HepG2 (cell line): ENCODE results near the gene CYP2W1. TPM values are rescaled to one million over a fixed set of nuclear protein-coding genes. Genes with fewer than 3 reads are reported as not detected.

Experiments used
- ATAC-seq: fragments of 200-7000 bp; cut with Tn5 transposase; 3 replicates; pipeline ENCODE4 v1.9.1; 2020; ENCODE audit warnings: mild to moderate bottlenecking, moderate library complexity
- BruUV-seq: library from RNA; stranded (reverse); fragments of 400-500 nt; replicated peaks from 2 replicates; lab custom pipeline; 2021; lab: Mats Ljungman, UMichigan
- CTCF ChIA-PET: fragments of 300-600 bp; formaldehyde crosslinking; extraction: SDS; loops from one replicate; lab custom pipeline; 2021; ENCODE audit warnings: low total read pairs, inconsistent platforms, low intra/inter-chr PET ratio; lab: Yijun Ruan, JAX
- POLR2A ChIA-PET: fragments of 350-600 bp; sonication (Branson Sonifier 250); formaldehyde crosslinking; loops from one replicate; lab custom pipeline; 2020; ENCODE audit warnings: antibody characterized with exemption, inconsistent platforms; lab: Yijun Ruan, JAX
- DNase-seq: peaks from one replicate; pipeline ENCODE4 v3.0.0-alpha.2; 2015; ENCODE audit warnings: low spot score
- FAIRE-seq: peaks from 3 replicates; lab custom pipeline; 2011; peaks lifted over from hg19 to GRCh38; lab: Jason Lieb, UNC
- H2AFZ ChIP-seq: one replicate; pipeline ENCODE4 v1.6.1; 2011; ENCODE audit warnings: low read length, inconsistent platforms
- H3K27ac ChIP-seq: fragments of 300-600 bp; 3 replicates; pipeline ENCODE4 v1.8.0; 2011; ENCODE audit warnings: mixed run types, mild to moderate bottlenecking, mixed read lengths, low read length, inconsistent platforms; ENCODE audit not compliant: insufficient read depth; ENCODE audit errors: extremely low read length
- H3K27me3 ChIP-seq, 2 experiments: fragments of 200-600 bp in 1 of 2; 2 replicates in 1 of 2; 3 replicates in 1 of 2; pipeline versions ENCODE4 v1.6.0 to v1.8.0; 2011; ENCODE audit warnings: low read length in 2 of 2, mild to moderate bottlenecking in 2 of 2, moderate library complexity in 2 of 2, inconsistent platforms in 1 of 2; ENCODE audit not compliant: insufficient read depth in 2 of 2, control insufficient read depth in 1 of 2
- H3K36me3 ChIP-seq, 2 experiments: fragments of 200-600 bp in 1 of 2; replicated peaks in 1 of 2; 2 replicates in 1 of 2; 3 replicates in 1 of 2; pipeline versions ENCODE4 v1.5.1 to v1.8.0; 2011; ENCODE audit warnings: low read length in 2 of 2, inconsistent platforms in 1 of 2; ENCODE audit not compliant: insufficient read depth in 2 of 2, control insufficient read depth in 1 of 2
- H3K4me1 ChIP-seq: 2 replicates; pipeline ENCODE4 v1.5.1; 2012; ENCODE audit warnings: low read length, inconsistent platforms; ENCODE audit not compliant: insufficient read depth
- H3K4me2 ChIP-seq: 2 replicates; pipeline ENCODE4 v1.6.0; 2011; ENCODE audit warnings: low read depth, low read length, inconsistent platforms
- H3K4me3 ChIP-seq, 3 experiments: fragments of 200-600 bp in 1 of 3; sonication (generic), shearing (Covaris generic) in 1 of 3; replicated peaks in 1 of 3; 2 replicates each; pipeline ENCODE4 v1.5.1; 2011 to 2016; ENCODE audit warnings: low read length in 3 of 3, inconsistent platforms in 2 of 3, low read depth in 2 of 3, mild to moderate bottlenecking in 2 of 3, control low read depth in 1 of 3, mixed read lengths in 1 of 3; ENCODE audit not compliant: insufficient read depth in 1 of 3
- H3K79me2 ChIP-seq: one replicate; pipeline ENCODE4 v1.6.1; 2011; ENCODE audit warnings: low read length, inconsistent platforms; ENCODE audit not compliant: insufficient read depth
- H3K9ac ChIP-seq: 2 replicates; pipeline ENCODE4 v1.6.0; 2011; ENCODE audit warnings: mild to moderate bottlenecking, low read depth, low read length, inconsistent platforms; ENCODE audit not compliant: insufficient read depth
- H3K9me3 ChIP-seq: 2 replicates; pipeline ENCODE4 v1.5.1; 2012; ENCODE audit warnings: mild to moderate bottlenecking, low read length
- H4K20me1 ChIP-seq: 2 replicates; pipeline ENCODE4 v1.6.0; 2011; ENCODE audit warnings: inconsistent platforms, mild to moderate bottlenecking, low read length, moderate library complexity; ENCODE audit not compliant: insufficient read depth
- AGO1 ChIP-seq: fragments of 200-400 bp; formaldehyde crosslinking; IDR thresholded peaks from 2 replicates; pipeline ENCODE4 v1.6.1; 2017; ENCODE audit warnings: mild to moderate bottlenecking, low read depth, low read length, moderate library complexity; ENCODE audit not compliant: poor library complexity, severe bottlenecking
- AGO2 ChIP-seq: fragments of 200-400 bp; formaldehyde crosslinking; optimal IDR thresholded peaks from 2 replicates; pipeline ENCODE3; 2017; ENCODE audit warnings: mild to moderate bottlenecking, low read depth, low read length, moderate library complexity
- CHD2 ChIP-seq: IDR thresholded peaks from 2 replicates; pipeline ENCODE4 v1.6.1; 2011; ENCODE audit warnings: low read depth, low read length, improper control_type of control experiment
- ETS1 ChIP-seq: sonication (generic); formaldehyde crosslinking; IDR thresholded peaks from 2 replicates; pipeline ENCODE4 v1.4.0; 2020; ENCODE audit warnings: missing genetic modification reagents
- GTF3A ChIP-seq: sonication (generic); formaldehyde crosslinking; conservative IDR thresholded peaks from 2 replicates; pipeline ENCODE4 v1.4.0; 2020; ENCODE audit warnings: mild to moderate bottlenecking, missing genetic modification reagents
- HNF4A ChIP-seq: sonication (generic); formaldehyde crosslinking; IDR thresholded peaks from 2 replicates; pipeline ENCODE4 v1.4.0; 2020; ENCODE audit warnings: missing genetic modification reagents
- NR2F6 ChIP-seq, 2 experiments: IDR thresholded peaks; 2 replicates each; pipeline ENCODE4 v1.6.1; 2016; ENCODE audit warnings: antibody characterized with exemption in 1 of 2, mild to moderate bottlenecking in 1 of 2
- RBFOX2 ChIP-seq: fragments of 200-400 bp; formaldehyde crosslinking; IDR thresholded peaks from 2 replicates; pipeline ENCODE4 v1.6.1; 2017; ENCODE audit warnings: low read depth, mild to moderate bottlenecking, low read length
- TOPORS ChIP-seq: sonication (generic); formaldehyde crosslinking; IDR thresholded peaks from 2 replicates; pipeline ENCODE4 v1.8.0; 2023; ENCODE audit warnings: mild to moderate bottlenecking, missing genetic modification reagents
- ZBTB14 ChIP-seq: sonication (generic); formaldehyde crosslinking; IDR thresholded peaks from 2 replicates; pipeline ENCODE4 v1.4.0; 2020; ENCODE audit warnings: missing genetic modification reagents
- ZNF30 ChIP-seq: sonication (generic); formaldehyde crosslinking; IDR thresholded peaks from 2 replicates; pipeline ENCODE4 v1.5.0; 2020; ENCODE audit warnings: mild to moderate bottlenecking, missing genetic modification reagents
- ZNF558 ChIP-seq: sonication (generic); formaldehyde crosslinking; IDR thresholded peaks from 2 replicates; pipeline ENCODE4 v1.9.0; 2022; ENCODE audit warnings: mild to moderate bottlenecking, missing genetic modification reagents, borderline replicate concordance
- ZNF609 ChIP-seq: sonication (generic); formaldehyde crosslinking; IDR thresholded peaks from 2 replicates; pipeline ENCODE4 v1.4.0; 2020; ENCODE audit warnings: mild to moderate bottlenecking, missing genetic modification reagents, borderline replicate concordance
- WGBS: methylation state at CpG from one replicate; pipeline ENCODE4 v1.1.6; 2017; ENCODE audit warnings: low lambda C conversion rate; 5-methylcytosine and 5-hydroxymethylcytosine counted together
- in situ Hi-C: cut with HindIII; loops from 2 replicates; pipeline ENCODE4 v1.10.0; 2017; ENCODE audit warnings: low pct_unique_long_range_greater_than_20kb; ENCODE audit not compliant: extremely low pct_ligation_motif_present
- intact Hi-C: fragments of 100-400 bp; cut with micrococcal nuclease; formaldehyde crosslinking; loops from one replicate; pipeline ENCODE4 v1.10.0; 2022; ENCODE audit not compliant: unreplicated experiment
- polyA plus RNA-seq, 8 experiments: library from polyadenylated mRNA; depleted of rRNA in 3 of 8; stranded (reverse) in 7 of 8; unstranded in 1 of 8; fragments of >200 nt; fragmentation: Illumina TruSeq in 4 of 8; extraction: Trizol in 4 of 8; gene quantifications; 2 replicates each; pipeline versions ENCODE4 v1.2.1 to v1.2.3, GENCODE V29; 2011 to 2016; ENCODE audit warnings: low read depth in 4 of 8, missing spikeins in 1 of 8, mixed read lengths in 1 of 8; ENCODE audit not compliant: insufficient read depth in 1 of 8
- total RNA-seq, 5 experiments: library from RNA; depleted of rRNA; stranded (reverse); fragments of >200 nt; fragmentation: Illumina TruSeq; extraction: Trizol; gene quantifications; 2 replicates each; pipeline ENCODE4 v1.2.3, GENCODE V29; 2016; ENCODE audit warnings: low read depth in 1 of 5

The CYP2W1 gene
- total and polyA plus RNA-seq, 2 of the 13 experiments (the other 11 are each of a cell fraction or from before 2014, with no cell fraction given), result 19.5 to 31.7 TPM

- TF ChIP-seq ZNF609 (CRISPR knock-in tag) (no peak), GTF3A (CRISPR knock-in tag) (no peak), NR2F6 (IDR thresholded peaks at IDR 0.05) (no peak), NR2F6 (CRISPR knock-in tag; IDR thresholded peaks at IDR 0.05) (no peak), ZNF558 (no peak), RBFOX2 (peak; percentile 74), ZNF30 (CRISPR knock-in tag) (no peak)
Observed at GRCh38 chr7:986766-987751, 4.1 kb downstream of the CYP2W1 start (continued).

GRCh38 chr7:987909-988308 is 4.9 kb downstream of the CYP2W1 start:
- no peak for TF ChIP-seq ZBTB14 (CRISPR knock-in tag)
- TF ChIP-seq HNF4A (CRISPR knock-in tag), result no peak
- TF ChIP-seq TOPORS (CRISPR knock-in tag), result no peak
- no peak for TF ChIP-seq CHD2
- peak; percentile 16 for TF ChIP-seq AGO2
- TF ChIP-seq AGO1, result peak; percentile 26
- TF ChIP-seq ETS1 (CRISPR knock-in tag), result no peak
- Histone ChIP-seq H3K79me2 (peaks cover 19% of the 10 kb centered on the region), H3K9me3 (no peaks in the 10 kb centered on the region), H4K20me1 (no peaks in the 10 kb centered on the region), H3K4me3 (no peak overlapping the region), H3K27ac (no peak overlapping the region), H3K9ac (no peak overlapping the region), H3K4me1 (peaks cover 60% of the 10 kb centered on the region), H3K36me3 (peaks cover 9 to 16% of the 10 kb centered on the region in 2 experiments; a peak in 3 of 5 replicates), H2AFZ (no peak overlapping the region), H3K4me2 (no peak overlapping the region), H3K27me3 (no peaks in the 10 kb centered on the region)
- in situ Hi-C loops (no loop called here), intact Hi-C loops (no loop called here)
- no TSS peak for BruUV-seq
- ChIA-PET POLR2A (interaction anchor here (1.3 to 6.1 kb wide), 2 partner anchors 12 to 169 kb away, joined by 3 to 97 read pairs; partner anchors contain the start of gene COX19), CTCF (no interaction called here)
- ATAC-seq, result no peak
- no peak for DNase-seq
- FAIRE-seq, result no peak
- WGBS, result 92% methylated on average over 6 of the region's 6 CpGs
